Measurements from ENCODE around the gene MAP3K5.
A peak's percentile ranks its signal among the peaks of the same experiment; 100 is the strongest.

The MAP3K5 gene

GRCh38 chr6:136749359-136749997 lies 42.8 kb downstream of the MAP3K5 start:
- DNase-seq (ENCODE audit: low spot score) = no peak

- no peak for DNase-seq (ENCODE audit: low spot score)
Measured at GRCh38 chr6:136747507-136747906, 44.8 kb downstream of the MAP3K5 start.

- DNase-seq (ENCODE audit: low spot score) = no peak
Measured at GRCh38 chr6:136745300-136745699, 47.0 kb downstream of the MAP3K5 start.

GRCh38 chr6:136744889-136745288 lies 47.4 kb downstream of the MAP3K5 start:
- DNase-seq (ENCODE audit: low spot score) = no peak

GRCh38 chr6:136742125-136742524 lies 50.2 kb downstream of the MAP3K5 start:
- no peak for DNase-seq (ENCODE audit: low spot score)

GRCh38 chr6:136740050-136740974 lies 52.0 kb downstream of the MAP3K5 start:
- DNase-seq (ENCODE audit: low spot score) = no peak

- no peak for DNase-seq (ENCODE audit: low spot score)
Measured at GRCh38 chr6:136739501-136739900, 52.8 kb downstream of the MAP3K5 start.

GRCh38 chr6:136739071-136739470 lies 53.2 kb downstream of the MAP3K5 start:
- no peak for DNase-seq (ENCODE audit: low spot score)

GRCh38 chr6:136738692-136739057 lies 53.6 kb downstream of the MAP3K5 start:
- DNase-seq (ENCODE audit: low spot score) = no peak

- peak; percentile 36 for DNase-seq (ENCODE audit: low spot score)
Measured at GRCh38 chr6:136737871-136738691, 54.2 kb downstream of the MAP3K5 start.

GRCh38 chr6:136737374-136737844 lies 54.9 kb downstream of the MAP3K5 start:
- peak; percentile 46 for DNase-seq (ENCODE audit: low spot score)

- DNase-seq (ENCODE audit: low spot score) = no peak
Measured at GRCh38 chr6:136736281-136736960, 55.9 kb downstream of the MAP3K5 start.

- DNase-seq (ENCODE audit: low spot score) = no peak
Measured at GRCh38 chr6:136734977-136735376, 57.3 kb downstream of the MAP3K5 start.

GRCh38 chr6:136732889-136733288 lies 59.4 kb downstream of the MAP3K5 start:
- no peak for DNase-seq (ENCODE audit: low spot score)

GRCh38 chr6:136729832-136730231 lies 62.4 kb downstream of the MAP3K5 start:
- DNase-seq (ENCODE audit: low spot score) = no peak

- DNase-seq (ENCODE audit: low spot score) = no peak
Measured at GRCh38 chr6:136728976-136729515, 63.2 kb downstream of the MAP3K5 start.

GRCh38 chr6:136728033-136728939 lies 64.0 kb downstream of the MAP3K5 start:
- DNase-seq (ENCODE audit: low spot score) = no peak

GRCh38 chr6:136726837-136727557 lies 65.3 kb downstream of the MAP3K5 start:
- no peak for DNase-seq (ENCODE audit: low spot score)

GRCh38 chr6:136725124-136725523 lies 67.2 kb downstream of the MAP3K5 start:
- DNase-seq (ENCODE audit: low spot score) = no peak

GRCh38 chr6:136723780-136724179 lies 68.5 kb downstream of the MAP3K5 start:
- no peak for DNase-seq (ENCODE audit: low spot score)
